HEK293T (cell line): ENCODE results near the gene CTSW.

ENCODE experiments used
- CTCF ChIA-PET: fragments of 350-600 bp; formaldehyde crosslinking; extraction: SDS; loops from one replicate; lab custom pipeline; 2021; ENCODE audit warnings: antibody characterized with exemption, inconsistent platforms; lab: Yijun Ruan, JAX
- POLR2A ChIA-PET: fragments of 350-600 bp; formaldehyde crosslinking; extraction: SDS; loops from one replicate; lab custom pipeline; 2020; ENCODE audit warnings: antibody characterized with exemption, inconsistent platforms; lab: Yijun Ruan, JAX
- DNase-seq: peaks from one replicate; pipeline ENCODE4 v3.0.0; 2012; ENCODE audit warnings: mixed read lengths; ENCODE audit errors: extremely low spot score
- ARNT ChIP-seq: fragments of 450-650 bp; IDR thresholded peaks from 2 replicates; pipeline ENCODE4 v1.6.1; 2017; ENCODE audit warnings: mild to moderate bottlenecking
- BHLHE40 ChIP-seq: fragments of 450-650 bp; IDR thresholded peaks from 2 replicates; pipeline ENCODE4 v1.6.1; 2016; ENCODE audit warnings: mild to moderate bottlenecking, moderate library complexity, borderline replicate concordance
- CTBP1 ChIP-seq: fragments of 450-650 bp; IDR thresholded peaks from 2 replicates; pipeline ENCODE4 v1.6.1; 2016; ENCODE audit warnings: borderline replicate concordance
- ELF4 ChIP-seq: fragments of 450-650 bp; IDR thresholded peaks from 2 replicates; pipeline ENCODE4 v1.6.1; 2017; ENCODE audit warnings: antibody characterized with exemption
- FOXA1 ChIP-seq: fragments of 450-650 bp; IDR thresholded peaks from 2 replicates; pipeline ENCODE4 v1.6.1; 2016; ENCODE audit warnings: mild to moderate bottlenecking
- FOXK2 ChIP-seq: fragments of 450-650 bp; IDR thresholded peaks from 2 replicates; pipeline ENCODE4 v1.6.1; 2016; ENCODE audit warnings: mild to moderate bottlenecking
- FOXM1 ChIP-seq: fragments of 450-650 bp; IDR thresholded peaks from 2 replicates; pipeline ENCODE4 v1.6.1; 2017; ENCODE audit warnings: mild to moderate bottlenecking, borderline replicate concordance
- HDGF ChIP-seq: fragments of 450-650 bp; IDR thresholded peaks from 2 replicates; pipeline ENCODE4 v1.6.1; 2017; ENCODE audit warnings: antibody characterized with exemption, borderline replicate concordance
- L3MBTL2 ChIP-seq: fragments of 450-650 bp; conservative IDR thresholded peaks from 2 replicates; pipeline ENCODE4 v1.6.1; 2016; ENCODE audit warnings: mild to moderate bottlenecking
- LEF1 ChIP-seq: fragments of 450-650 bp; IDR thresholded peaks from 2 replicates; pipeline ENCODE4 v1.6.1; 2017; ENCODE audit warnings: mild to moderate bottlenecking, borderline replicate concordance
- NFRKB ChIP-seq: fragments of 450-650 bp; IDR thresholded peaks from 2 replicates; pipeline ENCODE4 v1.6.1; 2016; ENCODE audit warnings: mild to moderate bottlenecking, moderate library complexity
- PKNOX1 ChIP-seq: fragments of 450-650 bp; IDR thresholded peaks from 2 replicates; pipeline ENCODE4 v1.6.1; 2016
- SP1 ChIP-seq: fragments of 450-650 bp; IDR thresholded peaks from 2 replicates; pipeline ENCODE4 v1.6.1; 2017
- SUZ12 ChIP-seq: fragments of 450-650 bp; IDR thresholded peaks from 2 replicates; pipeline ENCODE4 v1.6.1; 2016; ENCODE audit warnings: mild to moderate bottlenecking
- TARDBP ChIP-seq: fragments of 450-650 bp; IDR thresholded peaks from 2 replicates; pipeline ENCODE4 v1.6.1; 2016
- ZNF384 ChIP-seq: fragments of 450-650 bp; IDR thresholded peaks from 2 replicates; pipeline ENCODE4 v1.6.1; 2016

Gene CTSW

GRCh38 chr11:65885808-65886536 lies 6.3 kb downstream of the CTSW start:
- no peak for DNase-seq
- POLR2A ChIA-PET: interaction anchor here (0.9 to 12.4 kb wide), 4 partner anchors 22 to 174 kb away, joined by 3 to 289 read pairs (median 6); partner anchors contain the start of genes CFL1, EFEMP2, KAT5 and MUS81
- TF ChIP-seq ELF4 (no peak), CTBP1 (no peak), LEF1 (no peak), ARNT (no peak), SP1 (no peak)
- CTCF ChIA-PET: interaction anchor here (0.6 to 2.6 kb wide), 5 partner anchors 15 to 103 kb away, joined by 4 to 14 read pairs (median 8); partner anchors contain the start of gene MUS81

- DNase-seq: no peak
- TF ChIP-seq SUZ12 (no peak), FOXM1 (no peak), SP1 (no peak), L3MBTL2 (no peak), LEF1 (no peak), PKNOX1 (no peak), BHLHE40 (no peak), FOXA1 (no peak), CTBP1 (no peak), ARNT (no peak), FOXK2 (no peak), HDGF (no peak), ZNF384 (no peak), TARDBP (no peak), NFRKB (no peak), ELF4 (no peak)
- ChIA-PET POLR2A (interaction anchor here (0.9 to 12.4 kb wide), 5 partner anchors 13 to 175 kb away, joined by 4 to 289 read pairs (median 12); partner anchors contain the start of genes CFL1, EFEMP2, KAT5 and MUS81), CTCF (interaction anchor here (0.5 to 5.4 kb wide), 8 partner anchors 13 to 748 kb away, joined by 3 to 59 read pairs (median 5); partner anchors contain the start of genes FOSL1 and MUS81)
These were observed 7.4 kb downstream of the CTSW start for GRCh38 chr11:65886826-65887722.

- no peak for DNase-seq
- POLR2A ChIA-PET: interaction anchor here (0.7 to 12.4 kb wide), 21 partner anchors 10 to 329 kb away, joined by 3 to 289 read pairs (median 7); partner anchors contain the start of genes BANF1, CFL1, EFEMP2 and EIF1AD
- TF ChIP-seq BHLHE40 (no peak), FOXA1 (no peak), ZNF384 (no peak), CTBP1 (no peak), ELF4 (no peak), HDGF (no peak), ARNT (no peak), NFRKB (no peak)
- CTCF ChIA-PET: interaction anchor here (0.6 to 5.4 kb wide), 21 partner anchors 9 to 396 kb away, joined by 3 to 59 read pairs (median 4); partner anchors contain the start of genes FOSL1 and MUS81
These were observed 8.1 kb downstream of the CTSW start for GRCh38 chr11:65887723-65888162.

- ChIA-PET POLR2A (interaction anchor here (0.6 to 12.4 kb wide), 27 partner anchors 8 to 329 kb away, joined by 3 to 289 read pairs (median 5); partner anchors contain the start of genes BANF1, CFL1, EFEMP2 and EIF1AD), CTCF (interaction anchor here (0.6 to 5.4 kb wide), 26 partner anchors 8 to 396 kb away, joined by 3 to 59 read pairs (median 4); partner anchors contain the start of genes FOSL1 and MUS81)
- TF ChIP-seq PKNOX1 (no peak), ELF4 (peak; percentile 89), SUZ12 (no peak), SP1 (no peak), TARDBP (no peak), LEF1 (no peak), FOXM1 (no peak), ZNF384 (no peak), ARNT (no peak), NFRKB (no peak), FOXA1 (no peak), HDGF (0 out of 2 replicates have a peak, but pooled peaks have one; percentile 47), FOXK2 (no peak), BHLHE40 (no peak), L3MBTL2 (peak; percentile 86), CTBP1 (no peak; the same call in 1 of the 2 replicates)
- DNase-seq: peak; percentile 93
These were observed 8.7 kb downstream of the CTSW start, which contains the start of gene FIBP for GRCh38 chr11:65888163-65888814. Gene FIBP (minus strand): TSS chr11:65888471. CDS start chr11:65888418, 53 bp downstream.
